HL-60/S4 treated with phorbol 12-myristate 13-acetate at 8.2 ng/mL for 4 days and 3 days (cell line): Measurements from ENCODE around the gene SETD2.
"Not testable (repeated sequence)": the region's sequence is repeated elsewhere in the genome, so short reads cannot be mapped to it uniquely, and the experiment has no call there.

Experiments
- in situ Hi-C: fragments of 300-500 bp; cut with MboI; formaldehyde crosslinking; loops from 2 replicates; pipeline ENCODE4 v1.15.0; 2022; ENCODE audit warnings: low sequenced_read_pairs

SETD2 gene

GRCh38 chr3:47156396-47156795 lies 7.5 kb downstream of the SETD2 start:
- in situ Hi-C loops, result no loop called here

- in situ Hi-C loops, result no loop called here
These were observed 11.3 kb downstream of the SETD2 start for GRCh38 chr3:47152578-47152977.

DNA sequence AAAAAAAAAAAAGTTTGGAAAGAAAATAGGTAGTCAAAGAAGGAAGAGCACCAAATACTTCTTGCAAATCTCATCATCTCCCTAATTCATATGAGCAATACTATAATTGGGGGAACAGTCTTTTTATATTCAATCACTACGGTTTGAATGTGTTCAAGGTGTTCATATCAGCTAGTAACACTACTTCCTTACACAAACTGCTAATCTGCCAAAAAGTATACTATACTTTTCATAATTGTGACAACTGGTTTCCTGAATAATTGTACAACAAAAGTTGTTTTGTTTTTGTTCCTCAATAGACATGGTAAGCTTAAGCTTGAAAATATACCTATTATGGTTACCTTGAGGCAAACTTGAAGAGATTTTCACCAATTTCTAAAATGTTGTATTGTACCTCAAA lies 12.1 kb downstream of the SETD2 start:
- in situ Hi-C loops, result no loop called here

GRCh38 chr3:47149339-47149933 lies 14.5 kb downstream of the SETD2 start:
- in situ Hi-C loops, result no loop called here

GRCh38 chr3:47145272-47145671 lies 18.6 kb downstream of the SETD2 start:
- in situ Hi-C loops, result no loop called here

DNA sequence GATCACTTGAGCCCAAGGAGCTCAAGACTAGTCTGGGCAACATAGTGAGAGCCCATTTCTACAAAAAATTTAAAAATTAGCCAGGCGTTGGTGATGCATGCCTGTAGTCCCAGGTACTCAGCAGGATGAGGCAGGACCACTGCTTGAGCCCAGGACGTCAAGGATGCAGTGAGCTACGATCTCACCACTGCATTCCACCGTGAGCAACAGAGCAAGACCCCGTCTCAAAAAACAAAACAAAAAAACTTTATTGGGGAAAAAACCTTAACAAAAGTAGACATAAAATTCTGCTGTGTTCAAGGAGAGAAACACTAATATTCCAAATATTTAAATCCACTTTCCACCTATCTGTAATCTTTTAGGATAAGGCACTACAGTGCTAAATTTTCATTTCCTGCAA lies 20.8 kb downstream of the SETD2 start:
- in situ Hi-C loops, result no loop called here

DNA sequence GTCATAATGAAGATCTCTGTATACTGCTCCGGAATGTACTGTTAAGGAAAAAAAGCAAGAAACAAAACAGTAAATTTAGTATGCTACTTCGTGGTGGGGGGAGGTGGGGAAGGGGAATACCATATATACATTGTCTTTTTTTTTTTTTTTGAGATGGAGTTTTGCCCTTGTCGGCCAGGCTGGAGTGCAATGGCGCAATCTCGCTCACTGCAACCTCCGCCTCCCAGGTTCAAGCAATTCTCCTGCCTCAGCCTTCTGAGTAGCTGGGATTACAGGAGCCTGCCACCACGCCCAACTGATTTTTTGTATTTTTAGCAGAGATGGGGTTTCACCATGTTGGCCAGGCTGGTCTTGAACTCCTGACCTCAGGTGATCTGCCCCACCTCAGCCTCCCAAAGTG lies 21.4 kb downstream of the SETD2 start:
- in situ Hi-C loops, result not testable (repeated sequence)

- in situ Hi-C loops, result not testable (repeated sequence)
These were observed 22.9 kb downstream of the SETD2 start for GRCh38 chr3:47140973-47141461.

DNA sequence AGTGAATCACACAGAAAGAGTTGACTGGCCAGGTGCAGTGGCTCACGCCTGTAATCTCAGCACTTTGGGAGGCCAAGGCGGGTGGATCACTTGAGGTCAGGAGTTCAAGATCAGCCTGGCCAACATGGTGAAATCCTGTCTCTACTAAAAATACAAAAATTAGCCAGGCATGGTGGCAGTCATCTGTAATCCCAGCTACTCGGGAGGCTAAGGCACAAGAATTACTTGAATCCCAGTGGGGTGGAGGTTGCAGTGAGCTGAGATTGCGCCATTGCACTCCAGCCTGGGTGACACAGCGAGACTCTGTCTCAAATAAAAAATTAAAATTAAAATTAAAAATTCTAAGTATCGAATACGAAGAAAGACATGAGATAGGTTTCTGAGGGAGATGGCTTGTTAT lies 23.4 kb downstream of the SETD2 start:
- in situ Hi-C loops, result not testable (repeated sequence)

GRCh38 chr3:47134311-47134710 lies 29.6 kb downstream of the SETD2 start:
- in situ Hi-C loops, result no loop called here

DNA sequence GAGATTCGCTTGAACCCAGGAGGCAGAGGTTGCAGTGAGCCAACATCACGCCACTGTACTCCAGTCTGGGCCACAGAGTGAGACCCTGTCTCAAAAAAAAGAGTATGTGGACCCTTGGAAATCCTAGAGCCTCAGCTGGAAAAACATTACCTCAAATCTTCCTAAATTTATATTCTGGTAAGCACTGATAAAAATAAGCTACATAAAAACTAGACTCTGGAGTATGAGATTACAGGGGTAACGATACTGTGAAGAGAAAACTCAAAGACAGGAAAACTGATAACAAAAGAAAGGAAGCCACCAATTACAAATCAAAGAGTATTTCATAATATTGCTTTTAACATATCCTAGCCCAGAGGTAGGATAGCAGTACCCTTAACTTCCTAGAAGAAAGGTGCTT lies 30.3 kb downstream of the SETD2 start:
- in situ Hi-C loops, result no loop called here

DNA sequence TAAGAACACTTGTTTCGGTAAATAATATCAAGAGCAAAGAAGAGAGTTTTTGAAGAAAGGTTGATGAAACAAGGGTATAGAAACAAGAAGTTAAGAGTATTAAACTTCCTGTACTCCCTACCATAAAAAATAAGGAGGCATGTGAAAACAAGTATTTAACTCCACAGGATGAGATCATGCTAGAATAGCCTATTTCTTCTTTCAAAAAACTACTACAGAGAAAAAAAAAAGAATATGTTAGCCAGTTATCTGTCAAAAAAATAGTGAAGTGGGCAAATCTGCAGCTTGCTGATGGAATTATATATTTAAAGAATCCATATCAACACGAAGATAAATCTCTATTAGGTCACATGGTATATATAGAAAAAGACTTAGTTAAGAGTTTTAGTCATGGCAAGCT lies 33.4 kb downstream of the SETD2 start:
- in situ Hi-C loops, result no loop called here

DNA sequence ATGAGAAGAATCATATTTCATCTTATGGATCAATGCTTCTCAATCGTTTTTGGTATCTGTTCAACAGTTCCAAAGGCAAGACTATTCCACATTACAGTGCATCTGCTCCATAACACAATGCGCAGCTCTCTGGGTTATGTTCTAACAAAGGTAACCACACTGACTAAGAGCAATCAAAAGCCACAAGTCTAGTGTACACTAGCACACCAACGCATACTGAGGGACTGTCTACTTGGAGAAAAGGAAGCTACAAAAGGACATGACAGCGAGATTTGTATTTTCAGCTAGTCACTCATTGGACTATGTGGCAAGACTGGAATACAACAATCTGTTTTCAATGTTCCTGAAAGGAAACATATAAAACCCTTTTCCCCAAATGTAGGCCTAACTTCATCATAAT lies 35.8 kb downstream of the SETD2 start:
- in situ Hi-C loops, result no loop called here

DNA sequence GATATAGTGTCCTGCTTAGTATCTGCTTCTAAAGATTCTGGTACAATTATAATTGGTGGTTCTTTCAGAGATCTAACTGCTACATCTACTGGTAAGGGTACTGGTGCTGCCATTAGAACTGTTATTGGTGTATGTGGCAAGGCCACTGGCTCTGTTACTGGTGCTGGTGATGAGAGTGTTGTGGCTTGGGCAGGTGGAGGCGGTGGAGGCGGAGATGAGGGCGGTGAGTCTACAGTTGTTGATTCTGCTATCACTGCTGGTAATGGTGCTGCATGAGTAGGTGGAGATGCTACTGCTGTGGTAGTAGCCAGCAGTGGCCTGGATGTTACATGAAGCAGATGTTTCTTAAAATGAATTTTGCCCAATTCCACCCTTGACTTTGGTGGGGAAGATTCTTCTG lies 40.1 kb downstream of the SETD2 start:
- in situ Hi-C loops, result no loop called here

GRCh38 chr3:47121409-47121808 lies 42.5 kb downstream of the SETD2 start:
- in situ Hi-C loops, result no loop called here

DNA sequence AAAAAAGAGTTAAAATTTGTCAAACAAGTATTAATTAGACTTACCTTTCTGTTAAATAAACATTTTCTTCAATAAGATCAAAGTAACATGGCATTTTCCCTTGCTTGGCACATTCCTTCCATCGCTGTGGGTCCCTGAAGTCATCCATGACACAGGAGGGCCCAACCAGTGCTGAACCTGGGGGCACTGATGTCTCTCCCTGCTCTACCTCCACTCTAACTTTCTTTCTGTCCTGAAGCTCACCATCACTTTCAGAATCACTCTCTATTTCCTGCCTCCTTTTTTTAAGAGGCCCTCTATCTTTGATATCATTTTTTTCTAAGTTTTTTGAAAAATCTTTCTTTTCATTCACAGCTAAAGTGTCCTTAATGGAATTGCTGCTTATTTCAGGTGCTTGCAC lies 43.8 kb downstream of the SETD2 start:
- in situ Hi-C loops, result no loop called here

- in situ Hi-C loops, result not testable (repeated sequence)
These were observed 44.5 kb downstream of the SETD2 start for GRCh38 chr3:47119387-47119786.

GRCh38 chr3:47117807-47118364 lies 46.0 kb downstream of the SETD2 start:
- in situ Hi-C loops, result no loop called here

DNA sequence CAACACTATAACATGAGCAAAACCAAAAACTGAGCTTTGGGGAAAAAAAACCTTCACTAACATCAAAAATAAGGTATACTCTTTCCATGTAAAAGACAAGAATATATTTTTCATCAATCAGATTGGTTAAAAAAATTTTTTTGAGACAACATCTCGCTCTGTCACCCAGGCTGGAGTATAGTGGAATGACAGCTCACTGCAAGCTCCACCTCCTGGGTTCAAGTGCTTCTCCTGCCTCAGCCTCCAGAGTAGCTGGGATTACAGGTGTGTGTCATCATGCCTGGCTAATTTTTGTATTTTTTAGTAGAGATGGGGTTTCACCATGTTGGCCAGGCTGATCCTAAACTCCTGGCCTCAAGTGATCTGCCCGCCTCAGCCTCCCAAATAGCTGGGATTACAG lies 48.4 kb downstream of the SETD2 start:
- in situ Hi-C loops, result not testable (repeated sequence)

GRCh38 chr3:47113669-47114365 lies 50.1 kb downstream of the SETD2 start:
- in situ Hi-C loops, result no loop called here

DNA sequence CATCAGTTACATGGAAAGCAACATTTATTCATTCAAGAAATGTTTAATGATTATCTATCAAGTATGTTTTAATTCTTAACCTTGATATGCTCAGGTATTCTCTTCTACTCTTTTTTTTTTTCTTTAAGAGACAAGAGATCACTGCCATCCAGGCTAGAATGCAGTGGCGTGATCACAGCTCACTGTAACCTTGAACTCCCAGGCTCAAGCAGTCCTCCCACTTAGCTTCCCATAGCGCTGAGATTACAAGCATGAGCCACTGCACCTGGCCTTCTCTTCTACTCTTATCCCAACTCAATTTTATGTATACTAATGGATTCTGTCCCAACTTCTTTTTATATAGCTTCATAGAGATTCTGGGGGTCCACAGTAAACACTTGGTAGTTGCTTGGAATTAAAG lies 50.9 kb downstream of the SETD2 start:
- in situ Hi-C loops, result no loop called here

GRCh38 chr3:47109393-47109792 lies 54.5 kb downstream of the SETD2 start:
- in situ Hi-C loops, result no loop called here
